Gastrocnemius medialis (tissue), 4 donors: ENCODE results near the gene P2RY4. TPM values are rescaled to one million over a fixed set of nuclear protein-coding genes. Genes with fewer than 3 reads are reported as not detected.

Experiments used
- ATAC-seq, 2 donors: fragments of 150-250 bp; one replicate each; pipeline ENCODE4 v1.9.1; 2016
- DNase-seq, 2 donors: peaks; one replicate each; pipeline ENCODE4 v3.0.0-alpha.2; 2019
- H3K27ac ChIP-seq, 4 donors: fragments of 200-600 bp; sonication (generic); 1 replicate in 1 of 4; 2 replicates in 3 of 4; pipeline ENCODE4 v1.5.1; 2016 to 2018; ENCODE audit warnings: mild to moderate bottlenecking in 2 of 4, moderate library complexity in 1 of 4
- H3K27me3 ChIP-seq, 3 donors: fragments of 200-600 bp; sonication (generic) in 2 of 3; 1 replicate in 1 of 3; 2 replicates in 2 of 3; pipeline versions ENCODE4 v1.5.1 to v1.6.0; 2016 to 2019; ENCODE audit warnings: mild to moderate bottlenecking in 1 of 3, moderate library complexity in 1 of 3
- H3K36me3 ChIP-seq, 2 donors: fragments of 200-600 bp; sonication (generic) in 1 of 2; one replicate each; pipeline ENCODE4 v1.5.1; 2017 to 2018
- H3K4me1 ChIP-seq, 2 donors: fragments of 200-600 bp; sonication (generic) in 1 of 2; one replicate each; pipeline ENCODE4 v1.5.1; 2016 to 2017; ENCODE audit warnings: mild to moderate bottlenecking in 2 of 2
- H3K4me3 ChIP-seq, 4 donors: fragments of 200-600 bp; sonication (generic) in 3 of 4; 1 replicate in 1 of 4; 2 replicates in 3 of 4; pipeline ENCODE4 v1.5.1; 2016 to 2019; ENCODE audit warnings: mild to moderate bottlenecking in 2 of 4
- H3K9me3 ChIP-seq, 3 donors: fragments of 200-600 bp; sonication (generic) in 2 of 3; 1 replicate in 1 of 3; 2 replicates in 2 of 3; pipeline ENCODE4 v1.5.1; 2016 to 2019
- CTCF ChIP-seq, 5 experiments: fragments of 450-650 bp in 3 of 5; fragments of 200-600 bp in 2 of 5; sonication (generic) in 2 of 5; IDR thresholded peaks in 4 of 5; conservative IDR thresholded peaks in 1 of 5; 1 replicate in 4 of 5; 2 replicates in 1 of 5; pipeline ENCODE4 v1.5.1; 2016 to 2019; ENCODE audit warnings: antibody characterized with exemption in 5 of 5, mild to moderate bottlenecking in 3 of 5, moderate library complexity in 3 of 5
- POLR2A ChIP-seq, 2 donors: fragments of 450-650 bp; IDR thresholded peaks; one replicate each; pipeline ENCODE4 v1.6.1; 2017; ENCODE audit warnings: antibody characterized with exemption in 2 of 2, mild to moderate bottlenecking in 2 of 2, moderate library complexity in 2 of 2
- in situ Hi-C, 4 donors: fragments of 200-750 bp; cut with MboI; loops; one replicate each; pipeline versions ENCODE4 v1.15.0 to v1.8.0; 2017; ENCODE audit warnings: low sequenced_read_pairs in 4 of 4
- intact Hi-C: fragments of 100-400 bp; cut with DNase I; formaldehyde crosslinking; loops from one replicate; pipeline ENCODE4 v1.15.1; 2023; ENCODE audit warnings: low total_unique reads
- total RNA-seq, 4 donors: library from RNA; depleted of rRNA; stranded (reverse); fragments of >200 nt; gene quantifications; one replicate each; pipeline versions ENCODE4 v1.1.0 to v1.2.3, GENCODE V29; 2016

The P2RY4 gene
- total RNA-seq, 4 donors from 2014 or later = not detected

DNA sequence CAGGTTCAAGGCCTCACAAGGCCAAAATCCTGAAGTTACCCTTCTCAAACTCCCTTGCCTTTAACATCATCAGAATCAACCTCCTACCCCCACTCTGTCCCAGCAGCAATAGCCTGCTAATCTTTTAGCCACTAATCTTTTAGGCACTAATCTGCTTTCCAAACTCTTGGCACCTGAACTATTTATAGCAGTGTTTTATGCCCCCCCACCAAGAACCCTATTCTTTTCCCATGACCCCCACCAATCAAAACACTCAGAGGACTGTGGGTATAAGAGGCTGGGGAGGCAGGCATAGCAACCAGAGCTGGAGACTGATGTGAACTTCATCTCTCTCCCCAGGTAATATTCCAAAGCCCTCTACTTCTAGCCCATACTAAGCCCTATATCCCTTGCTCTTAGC, 8.0 kb upstream of the P2RY4 start, which contains the start of gene ARR3:
Gene ARR3, plus strand, starts transcription at position 301 of the 400 bp plus-strand sequence. CDS start 1,052 bp downstream, outside the sequence.
- intact Hi-C loops (no loop called here), in situ Hi-C loops (no loop called here)
- Histone ChIP-seq H3K27me3 (no peaks in the 10 kb centered on the region), H3K36me3 (no peaks in the 10 kb centered on the region), H3K9me3 (no peaks in the 10 kb centered on the region), H3K4me1 (no peaks in the 10 kb centered on the region), H3K27ac (no peak within 1 kb of the TSS), H3K4me3 (no peak within 1 kb of the TSS)
- DNase-seq = no peak
- TF ChIP-seq POLR2A (IDR thresholded peaks at IDR 0.05) = no peak
- no peak for TF ChIP-seq CTCF (IDR thresholded peaks at IDR 0.05 in 4 of 5, conservative IDR thresholded peaks at IDR 0.05 in 1 of 5)
- no peak for ATAC-seq

DNA sequence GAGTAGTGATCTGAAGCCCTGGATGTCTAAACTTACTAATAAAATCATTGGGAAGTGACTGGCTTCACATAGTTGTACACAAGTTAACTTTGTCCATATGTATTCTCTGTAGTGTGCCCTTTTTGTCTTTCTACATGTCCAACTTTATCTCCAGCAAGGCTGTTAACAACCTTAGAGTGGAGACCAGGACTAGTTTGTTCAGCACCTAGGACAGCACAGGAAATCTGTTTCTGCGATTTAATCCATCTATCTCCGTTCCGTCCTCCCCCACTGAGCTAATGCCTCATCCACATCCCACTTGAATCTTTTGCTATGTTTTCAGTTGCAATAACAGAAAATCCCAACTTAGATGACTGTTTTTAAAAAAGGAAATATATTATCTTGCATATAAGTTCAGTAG, 4.8 kb upstream of the P2RY4 start:
- no peak overlapping the region for H3K4me3 ChIP-seq
- DNase-seq = no peak
- H3K27ac ChIP-seq = no peak overlapping the region
- no peaks in the 10 kb centered on the region for H3K36me3 ChIP-seq
- TF ChIP-seq POLR2A (IDR thresholded peaks at IDR 0.05) (no peak), CTCF (IDR thresholded peaks at IDR 0.05 in 4 of 5, conservative IDR thresholded peaks at IDR 0.05 in 1 of 5) (no peak)
- in situ Hi-C loops (no loop called here), intact Hi-C loops (no loop called here)
- no peak for ATAC-seq
- no peaks in the 10 kb centered on the region for H3K27me3 ChIP-seq
- no peaks in the 10 kb centered on the region for H3K4me1 ChIP-seq
- H3K9me3 ChIP-seq = no peaks in the 10 kb centered on the region

GRCh38 chrX:70262952-70263567, 3.1 kb upstream of the P2RY4 start:
- in situ Hi-C loops = no loop called here
- intact Hi-C loops = no loop called here
- TF ChIP-seq CTCF (IDR thresholded peaks at IDR 0.05 in 4 of 5, conservative IDR thresholded peaks at IDR 0.05 in 1 of 5) (no peak), POLR2A (IDR thresholded peaks at IDR 0.05) (no peak)
- H3K4me3 ChIP-seq = no peak overlapping the region
- no peaks in the 10 kb centered on the region for H3K27me3 ChIP-seq
- DNase-seq (no peak), ATAC-seq (no peak)
- H3K9me3 ChIP-seq = no peaks in the 10 kb centered on the region
- H3K4me1 ChIP-seq = no peaks in the 10 kb centered on the region
- no peaks in the 10 kb centered on the region for H3K36me3 ChIP-seq
- H3K27ac ChIP-seq = no peak overlapping the region

DNA sequence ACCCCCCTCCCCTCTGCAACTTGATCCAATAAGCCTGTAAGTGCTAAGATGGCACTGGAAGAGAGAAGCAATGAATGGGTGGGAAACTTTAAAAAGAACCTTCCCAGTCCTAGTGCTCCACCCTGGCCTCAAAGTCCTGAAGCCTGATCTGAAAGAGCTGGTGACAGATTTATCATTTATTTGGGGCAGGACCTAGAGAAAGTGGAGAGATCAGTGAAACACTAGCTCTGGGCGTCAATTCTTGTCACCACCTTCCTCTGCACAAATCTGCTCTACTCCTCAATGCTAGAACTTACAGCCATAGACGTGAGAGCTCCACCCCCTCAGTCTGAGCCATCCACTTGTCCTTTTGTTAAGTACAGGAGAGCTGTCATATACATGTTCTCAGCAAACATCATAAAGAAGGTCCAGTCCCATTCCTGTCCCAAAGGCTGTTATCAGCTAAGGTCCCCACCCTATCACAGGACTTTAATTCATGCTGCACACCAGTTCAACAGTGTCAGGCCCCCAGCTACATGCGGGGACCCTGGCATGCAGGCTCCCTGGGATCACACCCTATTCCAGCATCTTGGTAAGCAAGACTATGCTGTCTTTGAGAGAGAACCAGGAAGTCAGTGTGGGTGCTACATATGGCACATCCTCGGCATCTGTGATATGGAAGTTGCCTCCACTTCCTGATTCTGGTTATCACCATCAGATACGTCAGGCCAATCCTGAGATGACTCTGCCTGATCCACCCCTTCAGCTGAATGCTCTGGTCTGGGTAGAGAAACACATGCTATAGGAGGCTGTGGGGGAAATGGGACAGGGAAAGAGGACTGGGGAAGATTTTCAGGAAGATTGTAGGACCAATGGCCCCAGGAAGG, 2.3 kb downstream of the P2RY4 start:
- DNase-seq = no peak
- in situ Hi-C loops = no loop called here

More for the DNA sequence above, 2.3 kb downstream of the P2RY4 start:
- Histone ChIP-seq H3K9me3 (no peaks in the 10 kb centered on the region), H3K4me3 (no peak overlapping the region), H3K36me3 (no peaks in the 10 kb centered on the region), H3K27ac (no peak overlapping the region), H3K27me3 (no peaks in the 10 kb centered on the region), H3K4me1 (no peaks in the 10 kb centered on the region)
- intact Hi-C loops = no loop called here
- no peak for ATAC-seq
- TF ChIP-seq CTCF (IDR thresholded peaks at IDR 0.05 in 4 of 5, conservative IDR thresholded peaks at IDR 0.05 in 1 of 5) (no peak), POLR2A (IDR thresholded peaks at IDR 0.05) (no peak)
